Peyer's patch (tissue), 4 donors: ENCODE data around the gene NME9. TPM values are rescaled to one million over a fixed set of nuclear protein-coding genes. Genes with fewer than 3 reads are reported as not detected.
A peak's percentile ranks its signal among the peaks of the same experiment; 100 is the strongest.

Experiments
- DNase-seq, 3 donors: peaks; one replicate each; pipeline ENCODE4 v3.0.0-alpha.2; 2017 to 2019
- H3K27ac ChIP-seq, 4 donors: fragments of 200-600 bp; sonication (generic); one replicate each; pipeline ENCODE4 v1.5.1; 2016 to 2019
- H3K27me3 ChIP-seq, 2 donors: fragments of 200-600 bp; sonication (generic); one replicate each; pipeline ENCODE4 v1.5.1; 2019
- H3K36me3 ChIP-seq, 3 donors: fragments of 200-600 bp; sonication (generic); one replicate each; pipeline ENCODE4 v1.5.1; 2016 to 2019
- H3K4me1 ChIP-seq, 4 donors: fragments of 200-600 bp; sonication (generic); one replicate each; pipeline ENCODE4 v1.5.1; 2016 to 2019
- H3K4me3 ChIP-seq, 4 donors: fragments of 200-600 bp; sonication (generic); 1 replicate in 3 of 4; 2 replicates in 1 of 4; pipeline ENCODE4 v1.5.1; 2016 to 2019; ENCODE audit warnings: mild to moderate bottlenecking in 1 of 4
- H3K9me3 ChIP-seq, 4 donors: fragments of 200-600 bp; sonication (generic); one replicate each; pipeline ENCODE4 v1.5.1; 2016 to 2019; ENCODE audit warnings: mild to moderate bottlenecking in 1 of 4
- POLR2A ChIP-seq, 2 donors: fragments of 450-650 bp; IDR thresholded peaks; one replicate each; pipeline ENCODE4 v1.5.1; 2017; ENCODE audit warnings: antibody characterized with exemption in 2 of 2, mild to moderate bottlenecking in 2 of 2, moderate library complexity in 2 of 2
- total RNA-seq, 4 donors: library from RNA; depleted of rRNA; stranded (reverse); fragments of >200 nt; gene quantifications; one replicate each; pipeline ENCODE4 v1.1.0, GENCODE V29; 2016
- TF ChIP-seq, protein P1 (sequence below), 6 experiments: fragments of 450-650 bp in 4 of 6; fragments of 200-600 bp in 2 of 6; sonication (generic) in 1 of 6; IDR thresholded peaks; one replicate each; pipeline ENCODE4 v1.5.1; 2017 to 2019; ENCODE audit warnings: antibody characterized with exemption in 6 of 6, mild to moderate bottlenecking in 3 of 6, moderate library complexity in 1 of 6

Gene NME9
- total RNA-seq, 4 donors from 2014 or later: not detected

DNA sequence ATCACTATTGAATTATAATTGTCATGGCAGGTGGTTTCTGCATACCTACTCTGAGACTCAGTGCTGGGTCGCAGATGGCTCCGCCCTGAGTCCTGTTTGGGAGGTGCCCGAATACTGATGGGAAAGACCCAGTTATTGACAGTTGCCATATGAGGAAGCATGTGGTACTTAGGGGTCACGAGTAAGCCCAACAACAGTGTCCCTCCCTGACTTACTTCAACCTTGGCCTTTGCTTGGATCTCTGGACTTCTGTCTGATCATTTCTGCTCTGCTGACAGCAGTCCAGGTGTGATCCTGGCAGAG, 35.6 kb upstream of the NME9 start:
- peak in 1 of 3 donors; percentile 7 for DNase-seq
- TF ChIP-seq, protein P1, sequence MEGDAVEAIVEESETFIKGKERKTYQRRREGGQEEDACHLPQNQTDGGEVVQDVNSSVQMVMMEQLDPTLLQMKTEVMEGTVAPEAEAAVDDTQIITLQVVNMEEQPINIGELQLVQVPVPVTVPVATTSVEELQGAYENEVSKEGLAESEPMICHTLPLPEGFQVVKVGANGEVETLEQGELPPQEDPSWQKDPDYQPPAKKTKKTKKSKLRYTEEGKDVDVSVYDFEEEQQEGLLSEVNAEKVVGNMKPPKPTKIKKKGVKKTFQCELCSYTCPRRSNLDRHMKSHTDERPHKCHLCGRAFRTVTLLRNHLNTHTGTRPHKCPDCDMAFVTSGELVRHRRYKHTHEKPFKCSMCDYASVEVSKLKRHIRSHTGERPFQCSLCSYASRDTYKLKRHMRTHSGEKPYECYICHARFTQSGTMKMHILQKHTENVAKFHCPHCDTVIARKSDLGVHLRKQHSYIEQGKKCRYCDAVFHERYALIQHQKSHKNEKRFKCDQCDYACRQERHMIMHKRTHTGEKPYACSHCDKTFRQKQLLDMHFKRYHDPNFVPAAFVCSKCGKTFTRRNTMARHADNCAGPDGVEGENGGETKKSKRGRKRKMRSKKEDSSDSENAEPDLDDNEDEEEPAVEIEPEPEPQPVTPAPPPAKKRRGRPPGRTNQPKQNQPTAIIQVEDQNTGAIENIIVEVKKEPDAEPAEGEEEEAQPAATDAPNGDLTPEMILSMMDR (IDR thresholded peaks at IDR 0.05): no peak
- no peak for TF ChIP-seq POLR2A (IDR thresholded peaks at IDR 0.05)
- H3K4me3 ChIP-seq: no peak overlapping the region
- H3K27me3 ChIP-seq: no peaks in the 10 kb centered on the region
- no peaks in the 10 kb centered on the region for H3K36me3 ChIP-seq
- H3K4me1 ChIP-seq: no peaks in the 10 kb centered on the region
- no peaks in the 10 kb centered on the region for H3K9me3 ChIP-seq
- no peak overlapping the region for H3K27ac ChIP-seq

DNA sequence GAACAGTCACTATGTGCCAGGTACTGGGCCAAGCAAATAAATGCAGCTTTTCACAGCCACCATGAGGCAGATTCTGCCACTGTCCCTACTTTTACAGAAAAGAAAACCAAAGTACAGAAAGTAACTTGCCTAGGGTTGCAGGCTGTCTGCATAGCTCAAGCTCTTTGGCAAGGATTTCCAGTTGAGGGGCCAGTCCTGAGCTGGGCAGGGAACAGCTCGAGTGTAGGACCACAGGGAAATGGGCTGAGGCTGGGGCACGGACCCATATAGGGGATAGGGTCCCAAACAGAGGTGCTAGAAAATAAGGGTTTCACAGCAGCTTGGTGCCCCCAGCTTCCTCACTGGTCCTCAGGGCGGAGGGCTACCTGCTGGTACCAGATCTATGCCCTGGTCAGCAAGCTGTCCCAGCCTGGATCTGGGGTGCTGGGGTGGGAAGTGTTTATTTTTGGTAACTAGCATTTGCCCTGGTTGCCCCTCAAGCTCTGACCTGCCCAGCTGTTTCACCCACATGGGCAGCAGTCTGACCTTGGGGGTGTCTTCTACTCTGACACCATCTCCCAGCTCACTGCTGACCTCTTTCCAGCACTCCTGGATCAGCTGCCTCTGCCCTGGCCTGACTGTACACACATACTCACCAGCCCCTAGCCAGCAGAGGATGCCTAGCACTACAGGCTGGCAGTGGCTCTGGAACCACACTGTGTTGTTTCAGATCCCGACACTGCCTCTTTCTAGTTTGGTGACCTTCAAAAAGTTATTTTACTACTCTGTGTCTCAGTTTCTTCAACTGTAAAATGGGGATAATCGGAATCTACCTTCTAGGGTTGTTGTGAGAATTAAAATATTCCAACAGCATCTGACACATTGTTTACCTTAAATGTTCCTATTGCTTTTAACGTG, 35.0 kb upstream of the NME9 start:
- no peaks in the 10 kb centered on the region for H3K4me1 ChIP-seq
- DNase-seq: peak in 1 of 3 donors; percentile 43
- H3K9me3 ChIP-seq: no peaks in the 10 kb centered on the region
- no peaks in the 10 kb centered on the region for H3K27me3 ChIP-seq
- H3K4me3 ChIP-seq: no peak overlapping the region
- TF ChIP-seq, protein P1 (IDR thresholded peaks at IDR 0.05): no peak
- no peak for TF ChIP-seq POLR2A (IDR thresholded peaks at IDR 0.05)
- no peaks in the 10 kb centered on the region for H3K36me3 ChIP-seq
- H3K27ac ChIP-seq: no peak overlapping the region

DNA sequence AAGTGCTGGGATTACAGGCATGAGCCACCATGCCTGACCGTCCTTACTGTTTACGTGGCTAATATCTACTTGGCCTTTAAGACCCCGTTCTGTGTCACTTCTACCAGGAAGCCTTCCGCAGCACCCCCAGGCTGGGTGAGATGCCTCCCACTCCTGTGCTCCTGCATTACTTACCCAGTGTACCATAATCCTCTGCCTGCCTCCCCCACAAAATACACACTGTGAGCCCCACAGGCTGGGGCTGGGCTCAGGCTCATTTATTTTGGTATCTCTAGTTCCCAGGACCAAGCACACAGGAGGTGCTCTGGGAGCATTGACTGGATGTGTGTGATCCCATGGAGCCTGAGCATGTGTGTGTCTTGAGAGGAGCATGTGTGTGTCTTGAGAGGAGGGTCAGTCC, 33.7 kb upstream of the NME9 start:
- H3K27ac ChIP-seq: no peak overlapping the region
- H3K9me3 ChIP-seq: no peaks in the 10 kb centered on the region
- DNase-seq: peak in 1 of 3 donors; percentile 22
- no peaks in the 10 kb centered on the region for H3K27me3 ChIP-seq
- H3K4me1 ChIP-seq: no peaks in the 10 kb centered on the region
- no peaks in the 10 kb centered on the region for H3K36me3 ChIP-seq
- no peak overlapping the region for H3K4me3 ChIP-seq
- TF ChIP-seq POLR2A (IDR thresholded peaks at IDR 0.05): no peak
- TF ChIP-seq, protein P1 (IDR thresholded peaks at IDR 0.05): no peak

DNA sequence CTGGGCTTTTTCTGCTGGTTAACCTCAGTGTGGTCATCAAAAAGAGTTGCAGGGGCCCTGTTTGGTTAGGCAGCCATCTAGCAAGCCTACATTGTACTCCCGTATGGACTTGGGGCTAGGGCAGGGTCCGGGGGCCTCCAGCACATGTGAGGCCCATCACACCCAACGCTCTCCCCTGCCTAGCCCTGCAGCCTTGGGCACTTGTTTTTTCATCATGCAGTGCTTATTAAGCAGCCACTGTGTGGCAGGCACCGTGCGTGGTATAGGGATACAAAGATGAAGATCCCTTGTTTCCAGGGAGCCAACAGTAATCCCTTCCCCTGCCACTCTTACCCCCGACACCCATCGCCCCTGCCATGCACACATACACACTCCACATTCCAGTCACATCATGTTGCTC, 32.9 kb upstream of the NME9 start:
- no peaks in the 10 kb centered on the region for H3K36me3 ChIP-seq
- H3K27ac ChIP-seq: no peak overlapping the region
- TF ChIP-seq, protein P1 (IDR thresholded peaks at IDR 0.05): no peak
- TF ChIP-seq POLR2A (IDR thresholded peaks at IDR 0.05): no peak
- H3K9me3 ChIP-seq: no peaks in the 10 kb centered on the region
- no peaks in the 10 kb centered on the region for H3K27me3 ChIP-seq
- no peaks in the 10 kb centered on the region for H3K4me1 ChIP-seq
- H3K4me3 ChIP-seq: no peak overlapping the region
- no peak for DNase-seq

DNA sequence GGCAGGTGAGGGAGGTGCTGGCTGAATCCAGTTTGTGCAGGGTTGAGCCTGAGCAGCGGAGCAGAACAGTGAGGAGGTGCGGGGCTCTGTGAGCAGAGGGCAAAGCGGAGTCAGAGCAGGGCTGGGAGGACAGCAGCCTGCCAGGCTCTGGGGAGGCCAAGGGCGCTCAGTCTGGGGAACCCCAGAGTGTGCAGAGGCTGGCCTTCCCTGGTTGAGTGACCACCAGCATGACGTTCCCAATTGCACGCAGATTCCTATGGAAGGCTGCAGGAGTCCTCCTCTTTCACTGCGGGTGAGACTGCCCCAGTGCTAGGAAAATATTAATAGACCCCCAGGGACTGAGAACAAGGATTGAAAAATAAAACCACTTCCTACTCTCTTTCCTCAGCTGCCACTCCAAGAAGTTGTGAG, 31.9 kb upstream of the NME9 start:
- Histone ChIP-seq H3K4me1 (no peaks in the 10 kb centered on the region), H3K27me3 (no peaks in the 10 kb centered on the region), H3K36me3 (no peaks in the 10 kb centered on the region), H3K9me3 (no peaks in the 10 kb centered on the region), H3K4me3 (no peak overlapping the region), H3K27ac (no peak overlapping the region)
- DNase-seq: no peak
- TF ChIP-seq POLR2A (IDR thresholded peaks at IDR 0.05): no peak
- TF ChIP-seq, protein P1 (IDR thresholded peaks at IDR 0.05): no peak
